ENCODE data around the gene ADAMTSL2.

The ADAMTSL2 gene

DNA sequence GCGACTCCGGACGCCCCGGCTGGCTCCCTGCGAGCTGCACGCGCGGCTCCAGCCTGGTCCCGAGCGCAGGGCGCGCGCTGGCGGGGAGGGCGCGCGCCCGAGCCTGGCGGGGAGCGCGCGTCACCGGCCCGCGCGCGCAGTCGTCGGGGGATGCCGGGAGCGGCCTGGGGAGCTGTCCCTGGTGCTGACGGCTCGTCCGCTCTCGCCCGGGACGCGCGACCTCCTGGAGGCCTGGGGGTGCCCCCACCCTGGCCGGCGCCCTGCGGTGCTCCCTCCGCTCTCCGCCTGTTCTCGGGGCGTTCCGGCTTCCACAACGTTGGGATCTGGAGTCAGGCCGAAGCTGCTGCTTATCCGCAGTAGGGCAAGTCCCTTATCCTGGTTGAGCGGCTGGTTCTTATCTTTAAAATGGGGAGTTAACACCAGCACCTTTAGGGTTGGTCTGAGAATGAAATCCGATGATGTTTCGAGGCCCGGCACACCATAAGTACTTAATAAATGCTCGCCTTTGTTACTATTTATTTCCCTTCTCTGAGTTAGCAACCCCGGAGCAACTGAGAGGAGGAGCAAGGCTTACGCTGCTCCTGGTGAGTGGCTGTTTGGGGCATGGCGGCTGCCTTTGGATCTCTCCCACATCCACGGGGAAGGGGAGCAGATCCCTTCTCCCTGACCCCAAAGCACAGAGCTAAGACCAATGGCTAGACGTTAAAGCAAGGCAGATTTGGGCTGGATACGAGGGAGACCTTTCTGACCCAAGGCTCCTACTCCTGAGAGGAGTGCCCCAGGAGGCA, 75.0 kb downstream of the ADAMTSL2 start, which contains the start of gene FAM163B:
Gene FAM163B (minus strand): TSS at position 79 of the 788 bp plus-strand sequence. CDS start 29,166 bp downstream, outside the sequence.
- peak; percentile 59 for DNase-seq

DNA sequence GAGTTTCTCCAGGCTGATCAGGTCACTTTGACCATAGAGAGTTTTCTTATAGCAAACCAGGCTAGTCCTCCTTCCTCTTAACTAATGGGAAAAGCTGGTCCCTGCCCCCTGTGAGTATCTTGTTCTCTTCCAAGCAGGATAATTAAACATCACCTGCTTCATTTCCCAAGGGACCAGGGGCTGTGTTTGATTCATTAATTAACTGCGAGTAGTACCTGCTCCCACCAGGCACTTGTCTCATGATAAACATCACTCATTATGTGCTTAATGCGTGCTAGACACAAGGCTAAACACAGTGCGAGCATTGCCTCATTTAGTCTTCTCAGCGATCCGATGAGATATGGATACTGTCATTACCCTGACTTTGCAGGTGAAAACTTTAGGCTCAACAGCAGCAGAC, 76.3 kb downstream of the ADAMTSL2 start:
- no peak for DNase-seq

DNA sequence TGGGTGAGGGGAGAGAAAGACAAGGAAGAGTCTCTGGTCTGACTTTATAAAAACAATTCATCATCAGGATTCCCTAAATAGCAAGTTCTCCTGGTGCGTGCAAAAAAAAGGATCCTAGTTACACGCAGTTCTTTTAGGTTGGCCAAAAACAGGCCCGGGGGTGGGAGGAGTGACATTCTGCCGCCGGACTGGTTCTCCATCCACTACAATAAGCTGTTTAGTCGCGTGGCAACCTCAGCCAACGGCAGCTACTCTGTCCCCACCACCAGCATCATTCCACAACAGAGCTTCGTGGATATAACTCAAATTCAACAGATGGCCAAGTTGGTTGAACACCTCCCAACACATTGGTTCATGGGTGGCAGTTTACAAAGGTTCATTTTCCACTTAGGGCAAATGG, 77.5 kb downstream of the ADAMTSL2 start:
- DNase-seq = no peak

DNA sequence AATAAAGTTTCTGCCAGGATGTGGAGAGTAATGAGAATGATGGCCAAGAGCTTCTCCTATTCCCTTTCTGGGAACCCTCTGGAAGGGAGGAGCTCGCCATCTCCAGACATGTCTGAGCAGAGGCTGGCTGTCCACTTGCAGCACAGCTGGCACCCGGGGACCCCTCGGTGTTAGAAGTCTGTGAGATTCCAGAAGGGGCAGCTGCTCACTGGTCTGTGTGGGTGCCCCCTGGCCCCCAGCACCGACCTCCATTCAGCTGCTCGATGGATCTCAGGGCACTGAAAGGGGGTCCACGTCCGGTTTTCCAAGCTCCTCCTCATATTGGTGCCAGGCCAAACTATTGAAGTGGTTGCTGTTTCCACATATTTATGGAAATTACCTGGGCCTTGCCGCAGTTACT, 78.3 kb downstream of the ADAMTSL2 start:
- DNase-seq = no peak

DNA sequence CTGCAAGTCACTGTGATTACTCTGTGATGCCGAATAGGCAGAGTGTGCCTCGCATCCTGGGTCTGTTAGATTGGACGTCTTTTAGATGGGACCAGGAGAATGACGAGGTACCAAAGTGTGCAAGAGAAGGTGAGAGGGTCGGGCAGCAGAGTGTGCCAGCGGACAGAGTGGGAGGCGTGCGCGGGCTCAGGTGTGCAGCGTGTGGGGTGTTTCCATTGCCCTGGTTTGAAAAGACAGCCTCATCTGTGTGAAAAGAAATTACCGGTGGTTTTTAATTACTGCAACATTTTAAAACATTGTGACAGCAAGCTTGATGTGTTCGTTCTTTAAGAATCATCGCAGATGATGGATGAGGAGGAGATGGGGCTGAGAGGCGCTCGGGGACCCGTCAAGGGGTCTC, 78.9 kb downstream of the ADAMTSL2 start:
- no peak for DNase-seq

DNA sequence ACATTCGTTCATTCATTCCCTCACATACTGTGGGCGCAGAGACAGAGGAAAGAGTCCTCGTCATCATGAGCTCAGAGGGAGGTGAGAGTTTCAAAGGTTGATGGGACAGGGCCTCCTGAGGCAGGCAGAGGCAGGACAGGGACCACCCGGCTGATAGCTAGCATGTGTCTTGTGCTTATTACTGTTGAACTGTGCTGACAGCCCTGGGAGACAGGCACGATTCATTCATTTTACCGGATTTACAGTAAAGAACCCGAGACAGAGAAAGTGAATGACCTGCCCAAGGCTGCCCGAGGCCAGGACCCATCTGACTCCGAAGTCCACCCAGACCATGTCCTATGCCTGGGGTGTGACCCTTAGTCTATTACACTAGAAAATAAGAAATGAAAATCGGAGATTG, 79.6 kb downstream of the ADAMTSL2 start:
- DNase-seq = no peak

DNA sequence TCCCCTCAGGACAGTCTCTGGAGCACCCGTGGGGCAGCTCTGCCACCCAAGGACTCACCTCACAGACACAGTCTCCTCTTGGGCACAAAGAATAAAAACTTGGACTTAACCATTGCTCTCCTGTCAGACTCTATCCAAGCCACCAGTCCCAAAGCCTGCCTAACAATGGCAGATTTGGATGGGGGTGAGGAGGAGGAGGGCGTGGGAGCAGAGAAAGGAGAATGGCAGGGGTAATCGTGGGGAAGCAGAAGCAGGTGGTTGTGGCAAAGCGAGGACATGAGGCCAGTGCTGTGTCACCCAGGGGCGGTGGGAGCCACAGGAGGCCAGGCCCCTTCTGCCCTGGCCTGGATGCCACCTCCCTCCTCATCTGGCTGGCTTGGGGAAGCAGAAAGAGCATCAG, 80.2 kb downstream of the ADAMTSL2 start:
- DNase-seq = no peak

DNA sequence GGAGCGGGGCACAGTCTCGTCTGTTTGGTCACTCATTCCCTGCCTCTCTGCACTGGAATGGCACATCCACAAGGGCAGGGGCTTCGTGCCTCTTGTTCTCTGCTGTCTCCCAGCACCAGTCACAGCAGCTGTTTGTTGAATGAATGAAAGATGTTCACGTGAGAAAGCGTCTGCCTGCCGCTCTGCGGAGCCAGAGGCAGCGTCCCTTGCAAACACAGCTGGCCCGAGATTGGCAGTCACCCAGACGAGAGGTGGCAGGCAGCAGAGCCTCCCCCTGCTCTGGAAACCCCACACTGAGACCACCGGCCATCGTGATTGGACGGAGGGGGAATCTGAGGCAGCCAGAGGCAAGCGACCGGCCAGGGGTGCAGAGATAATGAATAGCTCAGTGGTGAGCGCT, 80.7 kb downstream of the ADAMTSL2 start:
- DNase-seq = no peak

DNA sequence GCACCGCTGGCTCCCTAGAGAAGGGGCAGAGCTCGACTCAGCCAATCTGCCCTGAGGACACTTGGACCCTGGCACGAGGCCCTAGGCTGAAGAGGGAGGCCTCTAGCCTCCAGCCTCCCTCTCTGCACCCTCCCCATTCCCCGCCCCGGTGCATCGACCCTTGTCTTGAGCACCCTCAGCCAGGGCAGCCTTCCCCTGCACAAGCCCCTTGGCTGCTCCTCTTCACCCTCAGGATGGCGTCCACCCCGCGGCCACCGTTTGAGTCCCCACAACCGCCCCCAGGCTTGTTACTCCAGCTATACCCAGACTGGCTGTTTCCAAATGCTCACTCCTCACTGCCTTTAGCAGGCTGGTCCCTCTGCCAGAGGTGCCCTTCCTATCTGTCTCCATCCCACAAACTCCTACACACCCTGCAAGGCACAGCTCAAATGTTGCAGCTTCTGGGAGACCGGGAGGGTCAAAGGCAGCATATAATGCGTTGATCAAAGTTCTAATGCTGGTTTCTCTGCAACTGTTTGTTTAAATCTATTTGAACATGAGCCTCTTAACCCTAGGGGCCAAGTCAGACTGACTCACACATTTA, 81.2 kb downstream of the ADAMTSL2 start:
- no peak for DNase-seq

DNA sequence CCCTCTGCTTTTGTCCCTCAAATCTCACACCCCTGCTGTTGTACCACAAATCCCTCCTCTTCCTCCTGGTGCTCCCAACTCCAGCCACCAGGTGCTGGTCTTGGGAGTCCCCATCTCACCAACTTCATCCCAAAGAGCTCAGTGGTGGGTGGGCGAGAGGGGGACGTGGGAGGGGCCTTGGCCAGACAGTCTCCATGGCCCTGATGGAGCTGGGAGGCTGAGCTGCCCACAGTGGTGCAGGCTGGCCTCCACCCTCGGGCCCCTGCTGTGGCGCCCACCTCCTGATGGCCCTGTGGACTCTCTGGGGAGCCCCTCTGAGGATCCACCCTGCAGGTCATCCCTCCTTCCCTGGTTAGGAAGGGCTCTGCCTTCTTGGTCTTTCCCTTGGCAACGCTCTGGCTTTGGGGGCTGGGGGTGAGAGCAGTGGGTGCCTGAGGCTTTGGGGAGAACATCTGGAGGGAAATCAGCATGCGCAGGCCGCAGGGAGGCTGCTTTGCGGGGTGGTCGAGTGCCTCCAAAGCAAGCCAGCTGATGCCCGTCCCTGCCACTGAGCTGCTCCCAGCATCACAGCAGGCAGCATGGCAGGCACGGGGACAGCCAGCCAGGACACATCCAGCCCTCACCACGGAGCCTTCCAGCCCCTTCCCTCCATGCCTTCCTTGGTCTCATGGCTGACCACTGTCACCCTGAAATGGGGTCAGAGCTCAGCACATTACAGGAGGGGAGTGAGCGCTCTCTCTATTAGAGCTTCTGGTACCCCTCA, 82.3 kb downstream of the ADAMTSL2 start:
- DNase-seq = no peak

DNA sequence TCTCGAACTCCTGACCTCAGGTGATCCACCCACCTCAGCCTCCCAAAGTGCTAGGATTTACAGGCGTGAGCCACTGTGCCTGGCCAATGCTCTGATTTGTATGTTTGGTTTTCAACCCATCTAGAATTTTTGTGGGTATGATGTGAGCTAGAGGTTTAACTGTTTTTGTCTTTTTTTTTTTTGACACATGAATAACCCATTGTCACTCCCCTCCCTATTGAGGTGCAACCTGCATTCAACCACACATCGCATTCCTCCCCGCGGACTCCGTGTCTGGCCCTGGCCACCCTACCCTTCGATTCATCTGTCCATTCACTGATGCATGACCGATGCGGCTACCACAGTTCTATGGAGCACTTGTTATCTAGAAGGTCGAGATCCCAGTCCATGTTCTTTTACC, 84.2 kb downstream of the ADAMTSL2 start:
- DNase-seq = no peak

DNA sequence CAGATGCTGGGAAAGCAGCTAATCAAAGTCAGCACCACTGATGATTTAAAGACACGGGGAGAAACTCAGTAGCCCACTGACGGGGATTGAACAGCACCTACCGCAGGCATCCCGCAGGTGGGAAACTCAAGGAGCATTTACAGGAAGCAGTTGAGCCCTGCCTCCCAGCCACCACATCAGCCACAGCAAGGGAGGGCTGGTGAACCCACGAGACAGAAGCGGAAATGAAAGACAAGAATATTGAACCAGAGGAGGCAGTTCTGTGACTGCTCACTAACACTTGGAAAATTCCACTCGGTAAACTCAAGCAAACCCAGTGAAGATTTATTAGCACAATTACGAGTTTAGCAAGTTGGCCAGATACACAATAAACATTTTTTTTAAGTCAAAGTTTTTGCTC, 85.3 kb downstream of the ADAMTSL2 start:
- peak; percentile 57 for DNase-seq

DNA sequence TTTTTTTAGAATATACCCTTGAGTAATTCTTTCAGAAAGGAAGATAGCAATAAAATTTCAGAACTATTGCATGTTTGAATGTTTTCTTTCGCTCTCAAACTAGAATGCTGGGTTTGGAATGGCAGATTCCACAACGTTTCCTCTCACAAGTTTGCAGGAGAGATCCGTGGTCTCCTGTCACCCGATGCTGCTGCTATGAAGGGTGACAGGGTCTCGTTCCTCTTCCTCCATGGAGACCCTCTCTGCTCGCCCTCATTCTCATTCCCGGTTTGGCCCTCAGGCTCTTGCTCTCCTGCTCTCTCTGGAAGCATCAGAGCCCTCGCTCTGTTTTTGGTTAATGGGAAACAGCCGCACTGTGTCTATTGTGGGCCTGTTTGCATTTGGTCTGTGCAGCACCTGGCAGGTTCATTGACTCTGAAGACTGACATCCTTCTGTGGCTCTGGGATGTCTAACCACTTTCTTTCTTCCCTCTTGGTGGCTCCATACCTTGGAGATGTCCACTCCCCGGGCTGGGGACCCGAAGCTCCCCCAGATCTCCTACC, 87.3 kb downstream of the ADAMTSL2 start:
- no peak for DNase-seq

DNA sequence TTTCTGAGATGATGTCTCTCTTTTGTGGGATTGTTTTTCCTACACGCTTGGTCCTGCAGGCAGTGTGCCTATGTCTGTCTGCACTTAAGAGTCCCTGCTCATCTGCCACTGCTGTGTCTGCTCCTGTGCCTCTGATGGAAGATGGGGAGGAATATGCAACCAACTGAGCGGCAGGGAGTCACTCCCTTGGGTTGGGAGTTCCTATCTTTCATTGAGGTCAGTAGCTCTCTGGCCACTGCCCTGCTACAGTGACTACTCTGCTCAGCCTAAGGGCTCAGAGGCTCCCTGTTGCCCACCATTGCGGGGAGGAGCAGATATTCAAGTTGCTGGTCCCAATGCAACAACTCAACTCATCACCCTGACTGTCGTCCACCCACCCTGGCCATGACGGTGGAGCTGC, 88.1 kb downstream of the ADAMTSL2 start:
- no peak for DNase-seq
